Activated naive CD8-positive, alpha-beta T cell treated with anti-CD3 and anti-CD28 coated beads, Interleukin-2, amount 50 U/mL, for 16 hours (primary cell): ENCODE measurements around the gene ARPC4.
"Not testable (repeated sequence)": the region's sequence is repeated elsewhere in the genome, so short reads cannot be mapped to it uniquely, and the experiment has no call there.

Experiments
- DNase-seq: peaks from one replicate; pipeline ENCODE4 v3.0.0-alpha.2; 2020; ENCODE audit warnings: low read depth, low spot score

Gene ARPC4

GRCh38 chr3:9820946-9821345 lies 28.1 kb downstream of the ARPC4 start:
- no peak for DNase-seq

- DNase-seq, result no peak
Observed at GRCh38 chr3:9825451-9826040, 32.7 kb downstream of the ARPC4 start.

- no peak for DNase-seq
Observed at GRCh38 chr3:9826815-9827573, 34.1 kb downstream of the ARPC4 start.

- no peak for DNase-seq
Observed at GRCh38 chr3:9828801-9829755, 36.2 kb downstream of the ARPC4 start.

- no peak for DNase-seq
Observed at GRCh38 chr3:9831253-9831652, 38.4 kb downstream of the ARPC4 start.

GRCh38 chr3:9833078-9833477 lies 40.2 kb downstream of the ARPC4 start:
- no peak for DNase-seq

- DNase-seq, result no peak
Observed at GRCh38 chr3:9834520-9835380, 41.9 kb downstream of the ARPC4 start.

- no peak for DNase-seq
Observed at GRCh38 chr3:9837701-9838582, 45.1 kb downstream of the ARPC4 start.

GRCh38 chr3:9838856-9839255 lies 46.0 kb downstream of the ARPC4 start:
- no peak for DNase-seq

- DNase-seq, result no peak
Observed at GRCh38 chr3:9841015-9841414, 48.1 kb downstream of the ARPC4 start.

GRCh38 chr3:9843715-9844438 lies 51.0 kb downstream of the ARPC4 start, which contains the start of gene RPUSD3:
RPUSD3 (minus strand) TSS chr3:9844008; CDS start chr3:9843990, 18 bp downstream.
- peak; percentile 82 for DNase-seq

- no peak for DNase-seq
Observed at GRCh38 chr3:9846231-9846630, 53.3 kb downstream of the ARPC4 start.

- no peak for DNase-seq
Observed at GRCh38 chr3:9846931-9847488, 54.1 kb downstream of the ARPC4 start.

- not testable (repeated sequence) for DNase-seq
Observed at GRCh38 chr3:9847870-9848269, 55.0 kb downstream of the ARPC4 start.

- not testable (repeated sequence) for DNase-seq
Observed at GRCh38 chr3:9848860-9849259, 56.0 kb downstream of the ARPC4 start.

GRCh38 chr3:9851383-9851782 lies 58.5 kb downstream of the ARPC4 start:
- not testable (repeated sequence) for DNase-seq

GRCh38 chr3:9851926-9852325 lies 59.0 kb downstream of the ARPC4 start:
- DNase-seq, result not testable (repeated sequence)

- DNase-seq, result no peak
Observed at GRCh38 chr3:9852528-9852927, 59.6 kb downstream of the ARPC4 start.

GRCh38 chr3:9854291-9854940 lies 61.5 kb downstream of the ARPC4 start:
- DNase-seq, result not testable (repeated sequence)
